Liver (tissue), 9 donors: Measurements from ENCODE around the gene GFM2. TPM values are rescaled to one million over a fixed set of nuclear protein-coding genes. Genes with fewer than 3 reads are reported as not detected.

ENCODE experiments used
- DNase-seq: peaks from one replicate; pipeline ENCODE4 v3.0.0-alpha.2; 2017; ENCODE audit warnings: low spot score
- H3K27ac ChIP-seq, 2 donors: one replicate each; pipeline ENCODE4 v1.7.0; 2013; ENCODE audit warnings: inconsistent platforms in 2 of 2, low read length in 2 of 2, control low read depth in 1 of 2, low read depth in 1 of 2, mild to moderate bottlenecking in 1 of 2
- H3K27me3 ChIP-seq, 4 donors: one replicate each; pipeline versions ENCODE4 v1.6.1 to v1.7.0; 2013; ENCODE audit warnings: low read length in 3 of 4, inconsistent platforms in 1 of 4, mild to moderate bottlenecking in 1 of 4, moderate library complexity in 1 of 4; ENCODE audit not compliant: control insufficient read depth in 4 of 4, insufficient read depth in 4 of 4
- H3K36me3 ChIP-seq, 4 donors: one replicate each; pipeline versions ENCODE4 v1.6.1 to v1.7.0; 2013; ENCODE audit warnings: low read length in 3 of 4, mild to moderate bottlenecking in 3 of 4, low read depth in 1 of 4, moderate library complexity in 1 of 4; ENCODE audit not compliant: control insufficient read depth in 4 of 4, insufficient read depth in 3 of 4
- H3K4me1 ChIP-seq, 4 donors: one replicate each; pipeline versions ENCODE4 v1.6.1 to v1.7.0; 2013; ENCODE audit warnings: low read length in 3 of 4, mild to moderate bottlenecking in 3 of 4, moderate library complexity in 1 of 4; ENCODE audit not compliant: control insufficient read depth in 4 of 4, insufficient read depth in 4 of 4
- H3K4me3 ChIP-seq, 3 donors: one replicate each; pipeline versions ENCODE4 v1.6.1 to v1.7.0; 2013; ENCODE audit warnings: low read length in 3 of 3, control low read depth in 1 of 3, low read depth in 1 of 3, mild to moderate bottlenecking in 1 of 3
- H3K9ac ChIP-seq, 2 donors: one replicate each; pipeline ENCODE4 v1.7.0; 2013; ENCODE audit warnings: low read length in 2 of 2, mild to moderate bottlenecking in 2 of 2, moderate library complexity in 2 of 2, control low read depth in 1 of 2, low read depth in 1 of 2
- H3K9me3 ChIP-seq, 4 donors: one replicate each; pipeline versions ENCODE4 v1.6.1 to v1.7.0; 2013; ENCODE audit warnings: low read length in 3 of 4; ENCODE audit not compliant: control insufficient read depth in 4 of 4
- ATF3 ChIP-seq: IDR thresholded peaks from 2 replicates; pipeline ENCODE4 v1.6.1; 2016; ENCODE audit warnings: antibody characterized with exemption
- CTCF ChIP-seq: fragments of 150-350 bp; IDR thresholded peaks from 2 replicates; pipeline ENCODE4 v1.5.1; 2017; ENCODE audit warnings: improper control_type of control experiment, low read depth, low read length; ENCODE audit not compliant: missing input control
- EGR1 ChIP-seq, 2 donors: IDR thresholded peaks; 2 replicates each; pipeline ENCODE4 v1.6.1; 2016 to 2018; ENCODE audit warnings: antibody characterized with exemption in 2 of 2, low read depth in 2 of 2
- FOXA2 ChIP-seq: IDR thresholded peaks from 2 replicates; pipeline ENCODE4 v1.6.1; 2016; ENCODE audit warnings: antibody characterized with exemption
- GABPA ChIP-seq, 2 donors: IDR thresholded peaks in 1 of 2; conservative IDR thresholded peaks in 1 of 2; 2 replicates each; pipeline ENCODE4 v1.6.1; 2016; ENCODE audit warnings: antibody characterized with exemption in 2 of 2, mild to moderate bottlenecking in 1 of 2, moderate library complexity in 1 of 2
- HNF4A ChIP-seq, 2 donors: conservative IDR thresholded peaks; 2 replicates each; pipeline ENCODE4 v1.6.1; 2016; ENCODE audit warnings: antibody characterized with exemption in 2 of 2, mild to moderate bottlenecking in 2 of 2
- HNF4G ChIP-seq: IDR thresholded peaks from 2 replicates; pipeline ENCODE4 v1.6.1; 2016; ENCODE audit warnings: antibody characterized with exemption
- NR2F2 ChIP-seq: IDR thresholded peaks from 2 replicates; pipeline ENCODE4 v1.6.1; 2016; ENCODE audit warnings: antibody characterized with exemption
- RAD21 ChIP-seq, 2 donors: IDR thresholded peaks; 2 replicates each; pipeline ENCODE4 v1.6.1; 2016; ENCODE audit warnings: antibody characterized with exemption in 2 of 2, mild to moderate bottlenecking in 2 of 2
- REST ChIP-seq: IDR thresholded peaks from 2 replicates; pipeline ENCODE4 v1.6.1; 2016; ENCODE audit warnings: antibody characterized with exemption, mild to moderate bottlenecking
- RXRA ChIP-seq, 2 donors: IDR thresholded peaks; 2 replicates each; pipeline ENCODE4 v1.6.1; 2017 to 2018; ENCODE audit warnings: antibody characterized with exemption in 2 of 2, mild to moderate bottlenecking in 1 of 2
- TAF1 ChIP-seq: conservative IDR thresholded peaks from 2 replicates; pipeline ENCODE4 v1.6.1; 2016; ENCODE audit warnings: antibody characterized with exemption, mild to moderate bottlenecking
- YY1 ChIP-seq: IDR thresholded peaks from 2 replicates; pipeline ENCODE4 v1.6.1; 2016; ENCODE audit warnings: antibody characterized with exemption, mild to moderate bottlenecking
- WGBS: extraction: QIAGEN DNeasy Blood & Tissue Kit; methylation state at CpG from one replicate; pipeline ENCODE4 v1.1.7; 2013; 5-methylcytosine and 5-hydroxymethylcytosine counted together
- polyA plus RNA-seq, 2 donors: library from polyadenylated mRNA; stranded (reverse) in 1 of 2; unstranded in 1 of 2; fragments of 200-250 nt in 1 of 2; fragments of >200 nt in 1 of 2; fragmentation: Nextera tagmentation in 1 of 2; extraction: Ambion mirVana in 1 of 2; gene quantifications; one replicate each; pipeline versions ENCODE4 v1.2.1 to v1.2.3, GENCODE V29; 2013 to 2015
- total RNA-seq, 2 donors: library from RNA; depleted of rRNA; stranded (reverse); fragments of >200 nt; gene quantifications; one replicate each; pipeline ENCODE4 v1.2.3, GENCODE V29; 2014
- TF ChIP-seq, protein P1 (sequence below): IDR thresholded peaks from 2 replicates; pipeline ENCODE4 v1.6.1; 2016; ENCODE audit warnings: antibody characterized with exemption
- TF ChIP-seq, protein P2 (sequence below): IDR thresholded peaks from 2 replicates; pipeline ENCODE4 v1.6.1; 2016; ENCODE audit warnings: antibody characterized with exemption
- donor health status: healthy.
- donor health status: healthy.
- donor health status: healthy.
- donor health status: healthy.
- donor health status: healthy.

Gene GFM2
- total and polyA plus RNA-seq, 4 donors, result 14.6 to 41.0 (median 24.7) TPM

DNA sequence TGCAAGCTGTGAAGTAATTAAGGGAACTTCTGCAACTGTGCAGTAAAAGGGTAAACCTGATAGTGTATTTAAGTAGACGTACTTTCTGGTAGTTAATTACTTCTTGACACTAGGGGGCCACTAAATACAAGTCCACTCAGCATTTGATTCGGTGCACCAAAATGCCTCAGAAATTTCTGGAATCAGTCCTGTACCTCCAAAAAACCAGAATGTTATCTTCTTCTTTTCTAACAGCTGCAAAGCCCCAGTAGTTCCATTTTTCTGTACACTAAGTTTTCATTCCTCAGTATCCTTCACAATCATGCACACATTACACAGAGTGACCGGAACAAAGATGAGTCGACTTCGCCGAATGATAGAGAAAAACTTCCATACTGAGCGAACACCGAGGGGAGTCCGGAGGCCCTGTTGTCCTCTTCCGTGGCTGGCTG lies 484 bp downstream of the GFM2 start:
- Histone ChIP-seq H3K27ac (peak overlapping the region; percentile 72 to 86), H3K9me3 (no peaks in the 10 kb centered on the region), H3K4me3 (peak overlapping the region; percentile 86 to 100 (median 96)), H3K36me3 (peaks cover 3 to 27% (median 17%) of the 10 kb centered on the region in 4 donors), H3K4me1 (peaks cover 6 to 26% (median 23%) of the 10 kb centered on the region in 4 donors), H3K27me3 (no peaks in the 10 kb centered on the region), H3K9ac (peak overlapping the region; percentile 81 to 84)
- no peak for DNase-seq
- under 1% methylated on average over 10 of the region's 10 CpGs for WGBS
- peak; percentile 58 to 78 for TF ChIP-seq RAD21 (IDR thresholded peaks at IDR 0.05)
- peak; percentile 59 for TF ChIP-seq CTCF
- no peak for TF ChIP-seq FOXA2

DNA sequence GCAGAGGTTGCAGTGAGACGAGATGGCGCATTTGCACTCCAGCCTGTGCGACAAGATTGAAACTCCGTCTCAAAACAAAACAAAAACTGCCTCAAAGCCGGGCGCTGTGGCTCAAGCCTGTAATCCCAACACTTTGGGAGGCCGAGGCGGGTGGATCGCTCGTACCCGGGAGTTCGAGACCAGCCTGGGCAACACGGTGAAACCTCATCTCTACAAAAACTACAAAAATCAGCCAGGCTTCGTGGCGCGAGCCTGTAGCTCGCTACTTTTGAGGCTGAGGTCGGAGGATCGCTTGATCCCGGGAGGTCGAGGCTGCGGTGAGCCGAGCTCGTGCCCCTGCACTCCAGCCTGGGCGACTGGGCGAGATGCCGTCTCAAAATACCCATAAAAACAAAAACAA lies 988 bp downstream of the GFM2 start:
- peak overlapping the region; percentile 81 to 84 for H3K9ac ChIP-seq
- H3K36me3 ChIP-seq, result peaks cover 3 to 27% (median 14%) of the 10 kb centered on the region in 4 donors
- 59% methylated on average over 27 of the region's 27 CpGs for WGBS
- TF ChIP-seq TAF1 (no peak), EGR1 (IDR thresholded peaks at IDR 0.05; ENCODE audit: low read depth in 2 of 2) (no peak), RXRA (IDR thresholded peaks at IDR 0.05) (no peak), HNF4G (no peak), YY1 (no peak), REST (no peak), ATF3 (no peak), GABPA (IDR thresholded peaks at IDR 0.05 in 1 of 2, conservative IDR thresholded peaks at IDR 0.05 in 1 of 2) (no peak), NR2F2 (no peak), CTCF (no peak), HNF4A (conservative IDR thresholded peaks at IDR 0.05) (no peak)
- TF ChIP-seq, protein P1, sequence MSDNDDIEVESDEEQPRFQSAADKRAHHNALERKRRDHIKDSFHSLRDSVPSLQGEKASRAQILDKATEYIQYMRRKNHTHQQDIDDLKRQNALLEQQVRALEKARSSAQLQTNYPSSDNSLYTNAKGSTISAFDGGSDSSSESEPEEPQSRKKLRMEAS, result no peak
- TF ChIP-seq, protein P2, sequence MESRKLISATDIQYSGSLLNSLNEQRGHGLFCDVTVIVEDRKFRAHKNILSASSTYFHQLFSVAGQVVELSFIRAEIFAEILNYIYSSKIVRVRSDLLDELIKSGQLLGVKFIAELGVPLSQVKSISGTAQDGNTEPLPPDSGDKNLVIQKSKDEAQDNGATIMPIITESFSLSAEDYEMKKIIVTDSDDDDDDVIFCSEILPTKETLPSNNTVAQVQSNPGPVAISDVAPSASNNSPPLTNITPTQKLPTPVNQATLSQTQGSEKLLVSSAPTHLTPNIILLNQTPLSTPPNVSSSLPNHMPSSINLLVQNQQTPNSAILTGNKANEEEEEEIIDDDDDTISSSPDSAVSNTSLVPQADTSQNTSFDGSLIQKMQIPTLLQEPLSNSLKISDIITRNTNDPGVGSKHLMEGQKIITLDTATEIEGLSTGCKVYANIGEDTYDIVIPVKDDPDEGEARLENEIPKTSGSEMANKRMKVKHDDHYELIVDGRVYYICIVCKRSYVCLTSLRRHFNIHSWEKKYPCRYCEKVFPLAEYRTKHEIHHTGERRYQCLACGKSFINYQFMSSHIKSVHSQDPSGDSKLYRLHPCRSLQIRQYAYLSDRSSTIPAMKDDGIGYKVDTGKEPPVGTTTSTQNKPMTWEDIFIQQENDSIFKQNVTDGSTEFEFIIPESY, result no peak
- DNase-seq, result no peak
- no peaks in the 10 kb centered on the region for H3K9me3 ChIP-seq
- H3K27me3 ChIP-seq, result no peaks in the 10 kb centered on the region
- no peak overlapping the region for H3K27ac ChIP-seq
- peak overlapping the region; percentile 86 to 100 (median 96) for H3K4me3 ChIP-seq
- peaks cover 6 to 26% (median 23%) of the 10 kb centered on the region in 4 donors for H3K4me1 ChIP-seq
